Fibroblast of skin of left biceps (primary cell): ENCODE results near the gene SLC5A2.
"Not testable (repeated sequence)": the region's sequence is repeated elsewhere in the genome, so short reads cannot be mapped to it uniquely, and the experiment has no call there.

ENCODE experiments used
- DNase-seq, 2 experiments: peaks; one replicate each; pipeline ENCODE4 v3.0.0-alpha.2; 2013; ENCODE audit warnings: low read depth in 2 of 2

The SLC5A2 gene

GRCh38 chr16:31475946-31476302, 7.0 kb upstream of the SLC5A2 start:
- DNase-seq: no peak

DNA sequence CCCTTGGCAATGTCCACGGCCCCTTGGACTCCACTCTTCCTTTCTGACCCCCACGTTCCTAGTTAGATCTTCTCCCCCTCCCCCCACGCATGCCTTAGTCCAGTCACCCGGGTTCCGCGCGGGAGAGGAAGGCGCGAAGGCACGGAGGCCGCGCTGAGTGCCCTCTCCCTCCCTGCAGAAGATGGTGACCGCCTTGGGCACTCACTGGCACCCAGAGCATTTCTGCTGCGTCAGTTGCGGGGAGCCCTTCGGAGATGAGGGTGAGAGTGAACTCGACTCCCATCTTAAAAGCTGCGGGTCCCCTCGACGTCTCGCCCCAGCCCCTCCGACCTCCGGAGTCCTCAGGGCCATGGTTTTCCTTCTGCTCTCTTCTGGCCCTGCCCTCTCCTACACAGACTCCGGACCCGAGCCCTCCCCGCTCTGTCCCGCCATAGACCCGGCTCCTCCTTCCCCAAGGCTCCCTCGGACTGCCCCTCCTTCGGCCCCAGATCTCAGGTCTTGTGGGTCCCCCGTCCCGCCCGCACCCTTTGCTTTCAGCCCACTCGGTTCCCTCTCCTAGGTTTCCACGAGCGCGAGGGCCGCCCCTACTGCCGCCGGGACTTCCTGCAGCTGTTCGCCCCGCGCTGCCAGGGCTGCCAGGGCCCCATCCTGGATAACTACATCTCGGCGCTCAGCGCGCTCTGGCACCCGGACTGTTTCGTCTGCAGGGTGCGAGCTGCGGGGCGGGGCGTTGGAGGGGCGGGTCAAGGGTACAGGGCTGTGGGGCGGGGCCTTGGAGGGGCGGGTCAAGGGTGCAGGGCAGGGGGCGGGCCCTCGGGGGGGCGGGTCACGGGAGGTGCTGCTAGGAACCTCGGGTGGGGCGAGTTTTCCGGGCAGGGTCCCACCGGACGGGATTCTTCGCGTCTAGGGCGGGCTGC, 6.4 kb upstream of the SLC5A2 start:
- no peak for DNase-seq

GRCh38 chr16:31477220-31478216, 5.4 kb upstream of the SLC5A2 start:
- no peak for DNase-seq

- no peak for DNase-seq
Observed at GRCh38 chr16:31478956-31479355, 4.0 kb upstream of the SLC5A2 start.

DNA sequence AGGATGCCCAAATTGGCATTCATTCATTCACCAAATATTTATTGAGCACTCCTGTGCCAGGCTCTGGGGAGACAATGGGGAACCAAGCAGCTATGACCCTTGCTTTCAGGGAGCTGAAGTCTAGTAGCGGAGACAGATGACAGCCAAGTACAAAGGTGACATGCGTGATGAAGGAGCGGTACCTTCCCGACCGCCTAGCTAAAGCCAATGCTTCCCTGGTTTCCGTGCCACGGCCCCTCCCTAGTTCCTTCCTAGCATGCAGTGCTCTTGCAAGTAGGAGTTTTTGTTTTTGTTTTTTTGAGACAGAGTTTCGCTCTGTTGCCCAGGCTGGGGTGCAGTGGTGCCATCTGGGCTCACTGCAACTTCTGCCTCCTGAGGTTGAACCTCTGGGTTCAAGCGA, 3.2 kb upstream of the SLC5A2 start:
- no peak for DNase-seq

DNA sequence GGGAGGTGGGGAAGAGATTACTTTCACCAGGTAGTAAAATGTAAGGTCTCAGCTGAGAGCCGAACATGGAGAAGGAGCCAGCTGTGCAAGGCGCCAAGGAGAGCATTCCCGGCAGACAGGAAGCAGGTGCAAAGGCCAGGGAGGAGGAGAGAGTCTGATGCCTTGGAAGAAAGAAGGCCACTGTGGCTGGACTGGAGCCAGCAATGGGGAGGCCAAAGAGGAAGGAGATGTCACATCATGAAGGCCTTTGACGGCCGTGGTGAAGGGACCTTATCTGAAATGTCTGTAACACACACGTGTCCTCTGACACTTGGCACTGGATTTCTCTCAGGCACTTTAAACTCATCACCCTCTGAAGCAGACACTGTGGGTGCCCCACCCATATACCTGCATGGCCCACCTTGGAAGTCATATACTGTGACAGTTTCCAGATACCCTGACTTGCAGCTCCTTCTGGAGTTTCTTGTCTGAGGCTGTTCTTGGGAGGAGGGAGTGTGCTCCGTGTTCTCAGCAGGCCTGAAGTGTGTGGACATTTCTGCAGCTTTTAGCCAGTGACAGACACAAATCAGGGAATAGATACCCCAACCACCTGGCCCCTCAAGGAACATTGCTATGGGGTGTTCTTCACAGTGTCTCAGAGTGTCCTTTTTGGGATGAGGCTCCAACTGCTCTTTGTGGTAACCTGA, 1.9 kb upstream of the SLC5A2 start:
- DNase-seq: no peak

- not testable (repeated sequence) for DNase-seq
Observed at GRCh38 chr16:31484048-31484447, 1.1 kb downstream of the SLC5A2 start.

- DNase-seq: no peak
Observed at GRCh38 chr16:31484491-31485171, 1.7 kb downstream of the SLC5A2 start.

- no peak for DNase-seq
Observed at GRCh38 chr16:31485571-31485970, 2.6 kb downstream of the SLC5A2 start.

DNA sequence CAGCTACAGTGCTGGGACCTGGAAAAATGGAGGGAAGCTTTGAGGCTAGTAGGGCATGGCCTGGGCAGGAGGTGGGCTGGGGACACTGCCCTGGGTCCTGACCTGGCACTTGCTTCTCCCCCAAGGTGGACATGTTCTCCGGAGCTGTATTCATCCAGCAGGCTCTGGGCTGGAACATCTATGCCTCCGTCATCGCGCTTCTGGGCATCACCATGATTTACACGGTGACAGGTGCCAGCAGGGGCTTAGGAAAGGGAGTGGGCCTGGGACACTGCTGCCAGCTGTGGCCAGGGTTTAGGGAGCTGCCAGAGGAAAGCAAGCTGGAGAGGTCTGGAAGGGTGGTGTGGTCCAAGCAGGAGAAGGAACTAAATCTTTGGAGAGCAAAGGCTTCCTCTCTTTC, 3.1 kb downstream of the SLC5A2 start:
- DNase-seq: no peak

- DNase-seq: no peak
Observed at GRCh38 chr16:31487071-31487719, 4.3 kb downstream of the SLC5A2 start.

- no peak for DNase-seq
Observed at GRCh38 chr16:31487720-31488467, 5.0 kb downstream of the SLC5A2 start.

GRCh38 chr16:31488468-31489297, 5.8 kb downstream of the SLC5A2 start:
- DNase-seq: no peak

DNA sequence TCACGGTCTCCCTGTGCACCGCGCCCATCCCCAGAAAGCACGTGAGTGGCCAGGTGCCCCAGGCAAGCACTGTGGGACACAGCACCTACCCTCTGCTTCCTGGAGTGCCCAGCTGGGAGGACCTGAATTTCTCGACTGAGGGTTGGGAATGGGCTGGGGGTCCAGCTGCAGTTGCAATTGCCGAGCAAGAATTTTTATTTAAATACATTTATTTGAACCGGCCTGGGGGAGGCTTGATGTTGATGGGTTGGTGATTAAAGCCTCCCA, 6.3 kb downstream of the SLC5A2 start:
- DNase-seq: no peak

GRCh38 chr16:31489616-31490584, 7.0 kb downstream of the SLC5A2 start:
- DNase-seq: no peak

DNA sequence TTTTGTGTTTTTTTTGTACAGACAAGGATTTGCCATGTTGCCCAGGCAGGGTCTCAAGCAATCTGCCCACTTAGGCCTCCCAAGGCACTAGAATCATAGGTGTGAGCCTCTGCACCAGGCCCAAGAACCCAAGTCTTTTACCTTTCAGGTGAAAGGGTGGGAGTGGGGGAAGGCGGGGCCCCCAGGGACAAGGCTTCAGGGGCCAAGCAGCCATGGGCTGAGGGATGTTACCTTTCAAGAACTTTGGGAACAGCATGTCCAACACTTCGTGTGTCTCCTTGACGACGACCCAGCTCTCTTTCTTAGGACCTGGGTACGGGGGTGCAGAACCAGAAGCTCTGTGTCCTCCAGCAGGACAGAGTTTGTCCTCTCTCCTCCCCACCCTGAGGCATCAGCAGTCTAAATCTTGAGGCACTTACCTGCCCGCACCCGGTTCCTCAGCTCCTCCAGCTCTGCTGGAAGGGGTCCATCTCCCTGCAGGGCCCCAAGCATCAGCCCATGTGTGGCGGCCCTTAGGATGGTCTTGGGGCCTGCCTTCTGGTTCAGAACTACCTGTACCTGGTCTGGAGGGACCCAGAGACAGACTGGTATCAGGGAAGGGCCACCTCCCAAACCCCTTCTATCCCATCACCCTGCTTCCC, 9.0 kb downstream of the SLC5A2 start:
- no peak for DNase-seq

- no peak for DNase-seq
Observed at GRCh38 chr16:31493506-31494125, 10.7 kb downstream of the SLC5A2 start.
